ENCODE data around the gene CHD5.

GRCh38 chr1:6103111-6103853 is 76.8 kb downstream of the CHD5 start:
- TF ChIP-seq EZH2 (IDR thresholded peaks at IDR 0.05; ENCODE audit: low read length) = no peak
- TF ChIP-seq, protein P1, sequence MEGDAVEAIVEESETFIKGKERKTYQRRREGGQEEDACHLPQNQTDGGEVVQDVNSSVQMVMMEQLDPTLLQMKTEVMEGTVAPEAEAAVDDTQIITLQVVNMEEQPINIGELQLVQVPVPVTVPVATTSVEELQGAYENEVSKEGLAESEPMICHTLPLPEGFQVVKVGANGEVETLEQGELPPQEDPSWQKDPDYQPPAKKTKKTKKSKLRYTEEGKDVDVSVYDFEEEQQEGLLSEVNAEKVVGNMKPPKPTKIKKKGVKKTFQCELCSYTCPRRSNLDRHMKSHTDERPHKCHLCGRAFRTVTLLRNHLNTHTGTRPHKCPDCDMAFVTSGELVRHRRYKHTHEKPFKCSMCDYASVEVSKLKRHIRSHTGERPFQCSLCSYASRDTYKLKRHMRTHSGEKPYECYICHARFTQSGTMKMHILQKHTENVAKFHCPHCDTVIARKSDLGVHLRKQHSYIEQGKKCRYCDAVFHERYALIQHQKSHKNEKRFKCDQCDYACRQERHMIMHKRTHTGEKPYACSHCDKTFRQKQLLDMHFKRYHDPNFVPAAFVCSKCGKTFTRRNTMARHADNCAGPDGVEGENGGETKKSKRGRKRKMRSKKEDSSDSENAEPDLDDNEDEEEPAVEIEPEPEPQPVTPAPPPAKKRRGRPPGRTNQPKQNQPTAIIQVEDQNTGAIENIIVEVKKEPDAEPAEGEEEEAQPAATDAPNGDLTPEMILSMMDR (optimal IDR thresholded peaks at IDR 0.05 in 1 of 3, IDR thresholded peaks at IDR 0.05 in 1 of 3, conservative IDR thresholded peaks at IDR 0.05 in 1 of 3; ENCODE audit: extremely low read depth in 1 of 3, insufficient read depth in 2 of 3, low read length in 3 of 3) = no peak

All from keratinocyte (primary cell).